ENCODE data around the gene HRCT1. TPM values are rescaled to one million over a fixed set of nuclear protein-coding genes. Genes with fewer than 3 reads are reported as not detected.

Gene HRCT1
- total and polyA plus RNA-seq, 2 donors (not counting 1 experiment from before 2014, with no cell fraction given), result not detected

DNA sequence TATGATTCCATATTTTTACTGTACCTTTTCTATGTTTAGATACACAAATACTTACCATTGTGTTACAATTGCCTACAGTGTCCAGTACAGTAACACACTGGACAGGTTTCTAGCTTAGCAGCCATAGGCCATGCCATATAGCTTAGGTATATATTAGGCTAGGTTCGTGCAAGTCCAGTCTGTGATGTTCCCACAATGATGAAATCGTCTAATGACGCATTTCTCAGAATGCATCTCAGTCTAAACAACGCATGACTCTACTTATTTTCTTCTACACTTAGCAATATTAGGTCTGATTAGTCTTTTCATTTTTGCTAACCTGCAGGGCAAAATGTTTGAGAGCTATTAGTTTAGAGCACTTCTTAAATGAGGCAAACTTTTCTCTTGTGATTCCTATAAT is 29.3 kb downstream of the HRCT1 start:
- Histone ChIP-seq H3K79me2 (ENCODE audit: control insufficient read depth, insufficient read depth, low read length) (no peaks in the 10 kb centered on the region), H3K9ac (ENCODE audit: low read length) (no peak overlapping the region), H3K4me1 (ENCODE audit: control insufficient read depth in 2 of 2, insufficient read depth in 2 of 2, low read length in 2 of 2) (peaks cover 11 to 20% of the 10 kb centered on the region in 2 donors), H2AFZ (ENCODE audit: insufficient read depth, low read depth, low read length, poor library complexity, severe bottlenecking) (no peak overlapping the region), H3K4me3 (ENCODE audit: control extremely low read depth in 1 of 5, extremely low read depth in 1 of 5, insufficient read depth in 1 of 5, low read depth in 2 of 5, low read length in 4 of 5) (no peak overlapping the region), H3K27ac (ENCODE audit: low read length in 2 of 2) (no peak overlapping the region), H3K27me3 (replicated peaks in 1 of 4; ENCODE audit: control extremely low read depth in 1 of 4, control insufficient read depth in 3 of 4, insufficient read depth in 4 of 4, low read length in 3 of 4) (peaks cover 0 to 23% (median 13%) of the 10 kb centered on the region in 4 experiments), H3K9me3 (ENCODE audit: control extremely low read depth in 1 of 3, control insufficient read depth in 2 of 3, insufficient read depth in 1 of 3, low read length in 2 of 3) (peaks cover 0 to 4% (median 4%) of the 10 kb centered on the region in 3 donors), H3K4me2 (replicated peaks; ENCODE audit: low read depth, low read length, poor library complexity, severe bottlenecking) (no peak overlapping the region), H3K36me3 (replicated peaks in 1 of 2; ENCODE audit: control extremely low read depth in 1 of 2, control insufficient read depth in 1 of 2, extremely low read depth in 1 of 2, insufficient read depth in 2 of 2, low read length in 1 of 2) (no peaks in the 10 kb centered on the region), H4K20me1 (ENCODE audit: control insufficient read depth, insufficient read depth, low read length, poor library complexity, severe bottlenecking) (no peaks in the 10 kb centered on the region)
- H3K9me3 Mint-ChIP-seq (ENCODE audit: insufficient read depth), result no peaks in the 10 kb centered on the region
- TF ChIP-seq EZH2 (IDR thresholded peaks at IDR 0.05; ENCODE audit: borderline replicate concordance, insufficient read depth, low read depth, low read length, poor library complexity, severe bottlenecking) (no peak), CTCF (IDR thresholded peaks at IDR 0.05) (no peak)
- intact Hi-C loops (cut with micrococcal nuclease), result no loop called here
- ATAC-seq (ENCODE audit: low read depth) (no peak), DNase-seq (no peak)
- peaks cover 21% of the 10 kb centered on the region for H3K4me1 Mint-ChIP-seq
- CTCF ChIA-PET, result interaction anchor here (1.5 kb wide), 1 partner anchor 11 kb away, joined by 3 read pairs; no protein-coding TSS in a partner anchor
- no CpG with 5 or more reads among the region's 4 CpGs for WGBS (ENCODE audit: insufficient coverage)
- H3K4me3 Mint-ChIP-seq, result no peak overlapping the region
- no peak overlapping the region for H3K27ac Mint-ChIP-seq
- peaks cover 46% of the 10 kb centered on the region for H3K27me3 Mint-ChIP-seq
- POLR2A ChIA-PET, result no interaction called here

DNA sequence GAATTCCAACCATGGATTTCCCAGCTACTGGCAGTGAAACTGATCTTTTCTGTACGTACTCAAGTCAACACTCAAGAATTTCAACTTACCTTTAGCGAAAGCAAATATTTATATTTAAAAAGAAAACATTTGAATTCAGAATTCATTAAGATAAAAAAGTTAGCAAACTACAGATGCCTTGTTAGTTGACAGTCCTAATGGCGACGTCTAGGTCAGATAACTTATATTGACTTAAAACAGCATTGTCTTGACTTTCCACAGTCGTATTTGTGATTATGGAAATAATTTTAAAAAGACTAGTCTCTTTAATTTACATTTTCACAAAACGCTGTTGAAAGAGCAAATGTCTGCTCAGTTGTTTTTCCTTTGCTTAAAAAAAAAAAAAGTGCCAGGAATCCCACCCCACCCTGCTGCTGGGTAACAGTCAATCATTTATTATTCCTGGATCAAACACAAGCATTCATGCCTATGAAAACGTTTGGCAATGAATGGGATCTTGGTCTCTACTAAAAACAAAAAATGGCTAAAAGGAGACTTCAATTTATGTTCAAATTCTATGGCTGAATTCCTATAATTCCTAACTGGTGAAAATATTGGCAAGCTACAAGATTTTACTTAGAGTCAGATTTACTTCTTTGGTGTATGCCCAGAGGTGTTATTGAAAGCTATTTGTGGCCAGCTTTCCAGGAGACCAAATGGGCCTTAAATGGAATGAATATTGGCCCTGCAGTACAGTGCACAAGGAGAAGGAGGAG is 29.9 kb downstream of the HRCT1 start:
- Histone ChIP-seq H3K79me2 (ENCODE audit: control insufficient read depth, insufficient read depth, low read length) (no peaks in the 10 kb centered on the region), H3K9ac (ENCODE audit: low read length) (no peak overlapping the region), H3K36me3 (replicated peaks in 1 of 2; ENCODE audit: control extremely low read depth in 1 of 2, control insufficient read depth in 1 of 2, extremely low read depth in 1 of 2, insufficient read depth in 2 of 2, low read length in 1 of 2) (no peaks in the 10 kb centered on the region), H3K4me3 (ENCODE audit: control extremely low read depth in 1 of 5, extremely low read depth in 1 of 5, insufficient read depth in 1 of 5, low read depth in 2 of 5, low read length in 4 of 5) (no peak overlapping the region), H4K20me1 (ENCODE audit: control insufficient read depth, insufficient read depth, low read length, poor library complexity, severe bottlenecking) (no peaks in the 10 kb centered on the region), H3K9me3 (ENCODE audit: control extremely low read depth in 1 of 3, control insufficient read depth in 2 of 3, insufficient read depth in 1 of 3, low read length in 2 of 3) (peaks cover 0 to 4% (median 4%) of the 10 kb centered on the region in 3 donors), H3K27ac (ENCODE audit: low read length in 2 of 2) (no peak overlapping the region), H3K4me2 (replicated peaks; ENCODE audit: low read depth, low read length, poor library complexity, severe bottlenecking) (no peak overlapping the region), H3K27me3 (replicated peaks in 1 of 4; ENCODE audit: control extremely low read depth in 1 of 4, control insufficient read depth in 3 of 4, insufficient read depth in 4 of 4, low read length in 3 of 4) (peaks cover 0 to 26% (median 13%) of the 10 kb centered on the region in 4 experiments), H3K4me1 (ENCODE audit: control insufficient read depth in 2 of 2, insufficient read depth in 2 of 2, low read length in 2 of 2) (peaks cover 11 to 20% of the 10 kb centered on the region in 2 donors), H2AFZ (ENCODE audit: insufficient read depth, low read depth, low read length, poor library complexity, severe bottlenecking) (no peak overlapping the region)
- ATAC-seq (ENCODE audit: low read depth) (no peak), DNase-seq (no peak)
- WGBS (ENCODE audit: insufficient coverage), result 67% methylated on average over 1 of the region's 7 CpGs
- CTCF ChIA-PET, result interaction anchor here (0.7 to 1.5 kb wide), 2 partner anchors 10 to 25 kb away, joined by 3 to 4 read pairs; no protein-coding TSS in a partner anchor
- H3K9me3 Mint-ChIP-seq (ENCODE audit: insufficient read depth), result no peaks in the 10 kb centered on the region
- peaks cover 21% of the 10 kb centered on the region for H3K4me1 Mint-ChIP-seq
- POLR2A ChIA-PET, result no interaction called here
- no peak overlapping the region for H3K4me3 Mint-ChIP-seq
- TF ChIP-seq EZH2 (IDR thresholded peaks at IDR 0.05; ENCODE audit: borderline replicate concordance, insufficient read depth, low read depth, low read length, poor library complexity, severe bottlenecking) (no peak), CTCF (IDR thresholded peaks at IDR 0.05) (no peak)
- intact Hi-C loops (cut with micrococcal nuclease), result no loop called here
- peaks cover 40% of the 10 kb centered on the region for H3K27me3 Mint-ChIP-seq
- H3K27ac Mint-ChIP-seq, result no peak overlapping the region
